SK-N-SH (cell line): ENCODE data around the gene ZFP42.

Experiments
- CHD2 ChIP-seq: fragments of 150-350 bp; IDR thresholded peaks from 2 replicates; pipeline ENCODE4 v1.6.1; 2018; ENCODE audit warnings: low read length; ENCODE audit not compliant: partially characterized antibody
- JUND ChIP-seq: IDR thresholded peaks from 2 replicates; pipeline ENCODE4 v1.4.0; 2012
- MAX ChIP-seq: IDR thresholded peaks from 2 replicates; pipeline ENCODE4 v1.4.0; 2012; ENCODE audit warnings: low read depth
- NRF1 ChIP-seq: IDR thresholded peaks from 2 replicates; pipeline ENCODE4 v1.6.1; 2012; ENCODE audit warnings: low read depth, mild to moderate bottlenecking, low read length
- POLR2AphosphoS5 ChIP-seq: IDR thresholded peaks from 2 replicates; pipeline ENCODE4 v1.6.1; 2012; ENCODE audit warnings: low read depth, low read length
- USF1 ChIP-seq: IDR thresholded peaks from 2 replicates; pipeline ENCODE4 v1.4.0; 2012; ENCODE audit warnings: low read depth, borderline replicate concordance
- USF2 ChIP-seq: fragments of 150-350 bp; IDR thresholded peaks from 2 replicates; pipeline ENCODE4 v1.6.1; 2017; ENCODE audit warnings: antibody characterized with exemption, low read length, low read depth, borderline replicate concordance
- YY1 ChIP-seq: IDR thresholded peaks from 2 replicates; pipeline ENCODE4 v1.4.0; 2012; ENCODE audit warnings: low read depth, mild to moderate bottlenecking
- TF ChIP-seq, protein P1 (sequence below): fragments of 200-600 bp; sonication (generic); IDR thresholded peaks from 2 replicates; pipeline ENCODE4 v1.6.1; 2017; ENCODE audit warnings: antibody characterized with exemption, mild to moderate bottlenecking, moderate library complexity
- TF ChIP-seq, protein P2 (sequence below): IDR thresholded peaks from 2 replicates; pipeline ENCODE4; 2012

GRCh38 chr4:188016754-188017153 is 21.2 kb downstream of the ZFP42 start:
- TF ChIP-seq NRF1 (no peak), USF1 (no peak), USF2 (no peak), JUND (no peak), YY1 (no peak), MAX (no peak), CHD2 (no peak), POLR2AphosphoS5 (no peak)
- TF ChIP-seq, protein P1, sequence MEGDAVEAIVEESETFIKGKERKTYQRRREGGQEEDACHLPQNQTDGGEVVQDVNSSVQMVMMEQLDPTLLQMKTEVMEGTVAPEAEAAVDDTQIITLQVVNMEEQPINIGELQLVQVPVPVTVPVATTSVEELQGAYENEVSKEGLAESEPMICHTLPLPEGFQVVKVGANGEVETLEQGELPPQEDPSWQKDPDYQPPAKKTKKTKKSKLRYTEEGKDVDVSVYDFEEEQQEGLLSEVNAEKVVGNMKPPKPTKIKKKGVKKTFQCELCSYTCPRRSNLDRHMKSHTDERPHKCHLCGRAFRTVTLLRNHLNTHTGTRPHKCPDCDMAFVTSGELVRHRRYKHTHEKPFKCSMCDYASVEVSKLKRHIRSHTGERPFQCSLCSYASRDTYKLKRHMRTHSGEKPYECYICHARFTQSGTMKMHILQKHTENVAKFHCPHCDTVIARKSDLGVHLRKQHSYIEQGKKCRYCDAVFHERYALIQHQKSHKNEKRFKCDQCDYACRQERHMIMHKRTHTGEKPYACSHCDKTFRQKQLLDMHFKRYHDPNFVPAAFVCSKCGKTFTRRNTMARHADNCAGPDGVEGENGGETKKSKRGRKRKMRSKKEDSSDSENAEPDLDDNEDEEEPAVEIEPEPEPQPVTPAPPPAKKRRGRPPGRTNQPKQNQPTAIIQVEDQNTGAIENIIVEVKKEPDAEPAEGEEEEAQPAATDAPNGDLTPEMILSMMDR: no peak
- TF ChIP-seq, protein P2, sequence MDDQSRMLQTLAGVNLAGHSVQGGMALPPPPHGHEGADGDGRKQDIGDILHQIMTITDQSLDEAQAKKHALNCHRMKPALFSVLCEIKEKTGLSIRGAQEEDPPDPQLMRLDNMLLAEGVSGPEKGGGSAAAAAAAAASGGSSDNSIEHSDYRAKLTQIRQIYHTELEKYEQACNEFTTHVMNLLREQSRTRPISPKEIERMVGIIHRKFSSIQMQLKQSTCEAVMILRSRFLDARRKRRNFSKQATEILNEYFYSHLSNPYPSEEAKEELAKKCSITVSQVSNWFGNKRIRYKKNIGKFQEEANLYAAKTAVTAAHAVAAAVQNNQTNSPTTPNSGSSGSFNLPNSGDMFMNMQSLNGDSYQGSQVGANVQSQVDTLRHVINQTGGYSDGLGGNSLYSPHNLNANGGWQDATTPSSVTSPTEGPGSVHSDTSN: no peak
